HG02642 (cell line): ENCODE results near the gene MYO5B.
"Not testable (repeated sequence)": the region's sequence is repeated elsewhere in the genome, so short reads cannot be mapped to it uniquely, and the experiment has no call there.

Experiments
- ATAC-seq: cut with Tn5 transposase; IDR thresholded peaks from one replicate; pipeline ENCODE4 v1.9.1; 2021; ENCODE audit warnings: mild to moderate bottlenecking; ENCODE audit not compliant: unreplicated experiment, poor library complexity

MYO5B gene

DNA sequence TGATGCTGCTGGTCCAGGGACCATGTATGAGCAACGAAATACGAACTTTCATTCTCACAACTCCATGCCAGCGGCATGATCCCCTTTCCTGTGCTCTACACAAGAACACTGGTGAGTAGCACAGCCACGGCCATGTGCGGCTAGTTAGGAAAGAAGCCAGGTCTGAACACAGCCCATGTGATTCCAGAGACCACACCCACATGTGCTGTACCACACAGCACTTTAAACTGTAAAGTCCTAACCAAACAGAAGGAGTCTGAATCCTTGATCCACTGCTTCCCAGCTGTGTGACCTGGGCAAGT lies 348.6 kb downstream of the MYO5B start:
- no peak for ATAC-seq

DNA sequence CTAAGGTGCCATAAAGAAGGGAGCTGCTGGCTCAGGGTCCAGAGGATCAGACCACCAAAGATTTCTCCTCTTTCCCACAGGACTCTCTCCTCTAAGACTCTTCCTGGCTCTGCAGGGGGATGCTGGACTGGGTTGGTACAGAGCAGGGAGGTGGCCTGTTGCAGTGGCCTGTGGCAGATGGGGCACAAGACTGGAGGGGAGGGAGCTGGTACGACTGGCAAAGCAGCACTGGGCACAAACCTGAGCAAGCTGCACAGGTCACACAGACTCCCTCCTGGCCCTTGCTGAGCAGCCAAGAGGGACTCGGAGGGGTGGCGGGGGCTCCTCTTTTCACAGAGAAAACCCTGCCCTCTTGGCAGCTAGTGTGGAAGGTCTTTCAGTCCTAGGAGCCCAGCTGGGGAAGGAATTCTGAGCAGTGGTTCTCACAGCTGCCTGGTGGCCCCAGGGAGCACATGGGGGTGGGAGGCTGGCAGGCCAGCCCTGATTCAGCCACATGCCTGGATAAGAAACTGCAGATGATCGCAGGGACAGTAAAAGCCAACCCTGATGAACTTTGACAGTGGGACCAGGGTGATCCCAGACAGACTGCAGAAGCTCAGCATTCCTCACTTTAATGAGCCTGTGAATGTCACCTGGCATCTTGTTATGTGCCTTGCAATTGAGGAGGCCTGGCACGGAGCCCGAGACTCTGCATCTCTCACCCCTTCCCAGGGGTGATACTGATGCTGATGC lies 349.2 kb downstream of the MYO5B start:
- ATAC-seq, result no peak

DNA sequence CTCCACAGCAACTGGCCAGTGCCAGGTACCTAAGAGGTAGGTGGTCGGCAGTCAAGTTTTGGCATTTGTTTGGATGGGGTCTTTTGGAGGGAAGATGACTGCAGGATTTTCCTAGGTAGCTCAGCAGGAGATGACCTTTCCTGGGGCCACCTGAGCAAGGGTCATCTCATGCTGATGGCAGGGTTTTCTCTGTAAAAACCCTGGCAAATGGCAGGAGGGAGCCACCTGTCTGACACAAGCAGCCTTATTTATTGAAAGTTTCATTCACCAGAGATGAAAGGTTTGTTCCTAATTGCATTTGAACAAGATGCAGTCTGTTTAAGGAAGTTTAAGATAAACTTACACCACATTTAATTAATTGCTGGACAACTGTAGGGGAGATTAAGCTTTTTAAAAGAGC lies 350.0 kb downstream of the MYO5B start:
- ATAC-seq, result no peak

DNA sequence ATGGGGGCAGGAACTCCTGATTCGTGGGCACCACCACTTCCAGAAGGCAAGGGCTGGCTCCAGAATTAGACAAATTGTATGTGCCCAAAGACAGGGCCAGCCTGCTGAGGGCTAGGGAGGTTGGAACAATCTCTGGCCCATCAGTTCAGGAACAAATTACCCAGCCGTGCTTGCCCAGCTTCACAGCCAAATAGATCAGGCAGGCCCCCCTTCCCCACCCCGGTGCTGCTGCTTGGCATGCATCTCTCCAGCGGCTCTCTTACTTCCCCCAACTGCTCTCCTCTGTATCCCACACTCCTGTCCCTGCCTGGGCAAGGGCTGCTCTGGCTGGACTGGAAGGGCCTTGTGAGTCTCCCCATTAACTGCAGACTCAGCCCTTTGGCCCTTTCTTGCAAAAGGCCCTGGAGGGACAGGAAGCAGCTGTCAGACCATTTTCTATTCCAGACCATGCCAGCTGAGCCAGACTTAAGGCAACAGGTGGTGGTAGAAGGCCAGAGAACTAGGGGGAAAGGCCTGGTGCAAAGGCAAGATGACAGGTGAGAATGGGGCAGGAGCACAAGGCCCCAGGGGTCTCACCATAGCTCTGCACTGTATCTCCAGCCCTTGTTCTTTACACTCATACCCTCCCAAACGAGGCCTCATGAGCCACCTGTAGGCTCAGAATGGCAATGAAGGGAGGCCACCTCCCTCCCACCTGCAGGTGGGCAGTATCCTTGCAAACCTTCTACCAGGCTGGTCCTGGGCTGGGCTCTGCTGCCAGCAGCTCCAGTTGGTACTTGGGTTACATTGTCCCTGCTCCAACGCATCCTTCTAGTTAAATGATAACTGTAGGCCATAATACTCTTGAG lies 350.9 kb downstream of the MYO5B start:
- ATAC-seq, result no peak

DNA sequence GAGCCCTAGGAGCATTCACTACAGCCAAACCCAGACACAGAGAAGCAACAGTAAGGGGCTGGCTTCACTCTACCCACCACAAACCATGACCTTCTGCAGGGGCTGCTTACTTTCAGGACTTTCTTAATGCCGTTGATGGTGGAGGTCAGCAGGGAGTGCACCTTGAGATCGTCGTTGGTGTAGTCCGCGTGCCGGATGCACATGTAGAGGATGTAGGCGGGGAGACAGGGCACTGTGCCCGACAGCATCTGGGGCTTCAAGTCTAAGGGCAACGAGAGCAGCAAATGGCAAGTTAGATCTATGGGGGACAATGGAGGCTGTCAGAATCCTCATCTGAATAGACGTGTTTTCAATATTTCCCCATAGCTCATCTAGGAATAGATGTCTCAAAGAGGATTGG lies 351.8 kb downstream of the MYO5B start:
- no peak for ATAC-seq

DNA sequence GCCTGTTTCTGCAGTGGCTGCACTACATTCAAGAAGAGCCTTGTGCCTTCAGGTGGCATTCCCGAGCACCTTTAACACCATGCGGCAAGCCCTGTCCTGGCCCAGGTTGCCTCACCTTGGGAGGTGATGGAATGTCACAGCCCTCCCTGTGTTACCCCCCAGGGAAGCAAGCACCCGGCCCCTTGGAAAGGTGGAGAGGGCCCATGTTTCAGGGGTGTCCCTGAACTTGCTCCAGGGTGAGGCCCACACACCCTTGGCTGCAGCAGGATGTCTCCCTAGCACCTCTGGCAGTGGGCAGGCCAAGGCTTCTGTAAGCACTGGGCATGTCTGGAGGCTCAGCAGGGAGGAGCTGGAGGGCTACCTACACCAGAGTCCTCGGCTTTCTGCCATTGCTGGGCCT lies 352.3 kb downstream of the MYO5B start:
- no peak for ATAC-seq

DNA sequence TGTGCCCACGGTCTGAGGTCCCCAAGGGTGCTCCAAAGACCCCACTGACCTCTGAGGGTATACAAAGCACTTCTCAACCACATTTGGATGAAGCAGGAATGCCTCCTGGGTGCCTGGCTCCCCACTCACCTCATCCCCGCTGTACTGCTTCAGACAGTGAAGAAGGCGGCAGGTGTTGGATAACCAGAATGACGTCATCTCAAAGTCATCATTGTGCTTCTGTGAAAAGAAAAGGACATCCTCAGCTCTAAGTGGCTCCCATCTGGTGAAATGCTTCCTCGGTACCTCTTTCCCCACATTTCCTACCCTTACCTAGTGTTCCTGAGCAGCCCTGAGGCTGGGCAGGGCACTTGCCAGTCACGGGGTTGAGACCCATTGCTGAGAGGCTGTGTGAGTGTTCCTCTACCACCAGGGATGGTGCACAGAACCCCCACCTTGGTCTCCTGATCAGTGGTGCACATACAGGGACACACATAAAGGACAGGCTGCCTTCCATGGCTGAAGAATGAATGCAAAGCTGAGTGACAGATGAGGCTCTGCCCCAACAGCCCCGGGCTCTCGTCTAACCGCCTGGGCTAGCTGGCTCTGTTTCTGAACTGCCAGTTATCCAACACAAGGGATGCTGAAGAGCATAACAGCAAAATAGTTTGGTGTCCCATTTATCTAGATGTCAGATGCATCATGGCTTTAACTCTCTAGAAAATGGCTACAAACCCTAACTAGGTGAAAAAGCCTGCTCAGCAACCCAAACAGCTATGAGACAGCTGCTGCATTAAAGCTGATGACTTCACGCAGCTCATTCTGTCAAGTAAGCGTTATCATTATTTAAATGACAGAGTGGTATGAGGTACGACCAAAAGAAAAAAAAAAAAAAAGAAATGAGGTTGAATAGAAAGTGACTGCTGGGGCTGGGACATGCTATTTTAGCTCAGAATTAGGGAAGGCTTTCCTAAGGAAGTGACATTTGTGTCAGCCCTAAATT lies 353.4 kb downstream of the MYO5B start:
- no peak for ATAC-seq

DNA sequence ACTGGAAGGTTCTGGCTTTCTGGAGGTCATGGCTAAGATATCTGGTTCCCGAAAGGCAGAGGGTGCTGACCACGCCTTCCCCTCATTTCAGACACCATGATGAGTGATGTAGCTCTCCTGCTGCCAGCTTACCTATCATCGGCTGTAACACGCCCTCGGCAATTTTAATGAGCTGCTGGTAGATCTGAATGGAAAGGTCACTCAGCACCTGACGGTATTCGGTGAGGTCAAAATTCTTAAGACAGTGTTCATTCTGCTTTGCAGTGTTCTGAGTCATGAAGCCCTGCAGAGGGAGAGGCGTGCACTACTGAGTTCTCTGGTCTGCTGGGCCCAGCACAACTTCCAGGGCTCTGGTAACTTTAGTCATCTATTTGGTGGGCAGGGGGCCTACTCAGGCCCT lies 355.9 kb downstream of the MYO5B start:
- no peak for ATAC-seq

DNA sequence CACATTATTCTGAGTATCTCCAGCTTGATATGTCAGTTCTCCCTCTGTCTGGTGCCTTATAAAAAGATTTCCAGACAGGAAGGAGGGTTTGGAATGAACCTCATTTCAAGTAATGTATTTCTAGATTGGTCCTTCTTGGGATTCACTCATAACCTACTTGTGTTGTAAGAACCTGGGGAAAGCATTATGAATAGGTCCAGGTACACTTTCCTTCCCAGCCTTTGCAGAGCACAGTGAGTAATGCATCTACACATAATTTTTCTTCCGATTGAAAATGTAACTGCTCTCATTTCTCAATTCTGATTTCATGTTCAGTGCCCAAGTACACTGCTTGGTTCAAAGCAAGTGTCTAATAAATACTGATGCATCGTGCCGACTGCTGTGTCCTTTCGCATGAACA lies 356.6 kb downstream of the MYO5B start:
- no peak for ATAC-seq

DNA sequence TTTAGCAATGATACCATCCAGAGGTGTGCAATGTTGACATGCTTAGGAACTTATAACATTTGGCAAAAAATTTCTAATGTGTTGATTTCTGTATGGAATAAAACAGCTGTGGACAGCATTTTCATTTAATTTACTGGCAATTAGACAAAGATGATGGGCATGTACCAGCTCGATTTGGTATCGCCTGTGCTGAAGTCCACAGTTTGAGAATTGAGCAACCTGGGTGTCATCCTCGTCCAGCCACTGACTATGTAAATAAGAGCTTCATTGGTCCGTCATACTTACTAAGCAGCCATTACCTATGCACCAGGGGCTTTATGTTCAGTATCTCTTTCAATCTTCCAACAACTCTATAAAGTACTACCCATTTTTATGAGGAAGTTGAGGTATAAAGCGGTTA lies 357.1 kb downstream of the MYO5B start:
- no peak for ATAC-seq

DNA sequence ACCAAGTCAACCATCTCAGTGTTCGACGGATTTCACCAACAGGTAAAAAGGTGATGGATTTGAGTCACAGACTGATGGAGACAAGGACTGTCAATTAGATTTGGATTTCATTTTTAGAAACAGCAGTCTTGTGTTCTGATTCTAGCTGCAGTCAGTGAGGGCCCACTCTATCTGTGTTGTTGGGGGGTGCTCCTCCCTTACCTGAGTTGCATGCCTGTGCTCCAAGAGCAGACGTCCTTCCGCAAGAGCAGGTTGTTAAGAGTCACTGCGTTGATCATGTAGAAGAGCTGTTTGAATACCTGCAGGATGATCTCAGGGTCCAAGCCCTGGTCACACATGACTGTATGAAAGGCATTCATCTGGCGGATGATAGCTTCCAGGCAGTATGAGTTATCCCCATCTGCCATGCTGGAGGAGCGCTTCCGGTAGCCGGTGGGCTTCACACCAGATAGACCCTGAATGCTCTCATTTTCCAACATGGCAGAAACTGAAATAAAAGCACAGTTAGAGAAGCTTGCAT lies 357.6 kb downstream of the MYO5B start:
- not testable (repeated sequence) for ATAC-seq

DNA sequence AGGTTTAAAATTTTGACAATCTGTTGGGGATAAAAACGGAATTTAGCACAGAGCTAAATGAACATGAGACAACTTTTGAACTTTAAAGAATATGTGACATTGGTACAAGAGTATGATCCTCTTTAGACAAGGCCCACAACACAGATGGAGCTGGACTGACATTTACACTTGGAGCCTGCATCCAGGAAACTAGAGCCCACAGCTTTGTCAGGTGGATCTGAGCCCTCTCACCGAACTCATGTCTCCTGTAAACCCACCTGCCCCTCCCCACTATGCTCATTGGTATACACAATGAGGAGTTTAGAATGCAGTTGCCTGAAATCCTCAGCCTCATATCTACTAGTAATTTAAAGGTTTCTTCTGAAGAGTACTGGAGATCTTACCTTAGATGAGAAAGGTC lies 359.5 kb downstream of the MYO5B start:
- ATAC-seq, result no peak

DNA sequence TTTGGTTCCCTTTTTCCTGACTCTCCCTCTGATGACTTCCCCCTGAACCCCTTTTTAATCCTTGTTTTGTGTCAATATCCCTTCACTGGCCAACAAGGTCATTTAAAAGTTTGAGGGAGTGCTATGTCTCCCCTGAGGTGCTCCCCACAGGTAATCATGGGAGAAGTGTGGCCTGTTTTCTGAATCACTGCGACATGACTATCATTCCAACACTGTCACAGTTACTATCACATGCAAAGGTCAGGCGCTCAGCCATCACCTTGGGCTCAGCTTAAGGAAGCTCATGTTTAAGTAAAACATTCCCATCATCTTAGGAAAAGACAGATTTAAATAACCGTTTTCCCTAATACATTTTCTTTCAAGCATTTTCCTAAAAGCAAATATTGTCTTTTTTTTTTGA lies 360.7 kb downstream of the MYO5B start:
- no peak for ATAC-seq

DNA sequence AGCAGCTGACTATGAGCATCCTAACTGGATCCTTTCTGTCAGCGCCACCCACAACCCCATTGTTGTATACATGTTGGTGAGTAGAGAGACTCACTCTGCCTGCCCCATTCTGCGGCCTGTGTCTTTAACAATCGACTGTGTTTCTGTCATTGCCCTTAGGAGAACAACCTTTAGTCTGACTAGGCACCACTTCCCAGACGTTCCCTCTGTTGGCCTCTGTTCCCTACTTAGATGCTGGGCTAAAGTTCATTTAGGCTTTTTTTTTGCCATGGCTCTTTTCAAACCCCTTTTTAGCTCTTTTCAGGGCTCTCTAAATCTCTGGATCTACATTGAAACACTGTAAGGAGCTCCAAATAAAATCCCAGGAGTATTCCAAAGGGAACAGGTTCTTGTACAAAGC lies 361.1 kb downstream of the MYO5B start:
- ATAC-seq, result no peak

DNA sequence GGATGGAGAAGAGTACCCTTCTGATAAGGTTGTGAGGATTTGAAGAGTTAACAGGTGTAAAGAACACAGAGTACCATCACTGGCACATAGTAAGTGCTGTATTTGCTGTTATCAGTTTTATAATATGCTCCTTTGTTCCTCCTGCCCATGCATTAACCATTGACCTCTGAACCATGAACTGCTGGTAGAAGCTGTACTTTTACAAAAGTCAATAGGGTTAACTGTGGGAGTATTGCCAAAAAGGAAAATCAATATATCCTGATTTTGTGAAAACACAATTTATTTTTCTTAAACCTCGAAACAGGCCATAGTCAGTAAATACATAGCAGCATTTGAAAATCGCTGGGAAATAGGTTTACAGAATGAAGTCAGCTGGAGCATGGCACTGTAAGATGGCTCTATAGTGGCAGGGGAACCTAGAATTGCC lies 362.7 kb downstream of the MYO5B start:
- no peak for ATAC-seq

DNA sequence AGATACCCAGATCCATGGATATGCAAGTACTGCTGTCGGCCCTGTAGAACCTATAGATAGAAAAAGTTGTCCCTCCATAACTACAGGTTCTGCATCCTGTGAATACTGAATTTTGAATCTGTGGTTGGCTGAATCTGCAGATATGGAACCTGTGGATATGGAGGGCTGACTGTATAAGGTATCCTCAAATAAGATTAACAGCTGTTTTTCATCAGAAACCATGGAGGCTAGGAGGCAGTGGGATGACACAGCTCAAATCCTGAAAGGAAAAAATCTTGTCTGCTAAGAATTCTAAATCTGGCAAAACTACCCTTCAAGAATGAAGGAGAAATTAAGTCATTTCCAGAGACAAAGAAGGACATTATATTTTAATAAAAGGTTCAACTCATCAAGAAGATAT lies 367.0 kb downstream of the MYO5B start:
- no peak for ATAC-seq

DNA sequence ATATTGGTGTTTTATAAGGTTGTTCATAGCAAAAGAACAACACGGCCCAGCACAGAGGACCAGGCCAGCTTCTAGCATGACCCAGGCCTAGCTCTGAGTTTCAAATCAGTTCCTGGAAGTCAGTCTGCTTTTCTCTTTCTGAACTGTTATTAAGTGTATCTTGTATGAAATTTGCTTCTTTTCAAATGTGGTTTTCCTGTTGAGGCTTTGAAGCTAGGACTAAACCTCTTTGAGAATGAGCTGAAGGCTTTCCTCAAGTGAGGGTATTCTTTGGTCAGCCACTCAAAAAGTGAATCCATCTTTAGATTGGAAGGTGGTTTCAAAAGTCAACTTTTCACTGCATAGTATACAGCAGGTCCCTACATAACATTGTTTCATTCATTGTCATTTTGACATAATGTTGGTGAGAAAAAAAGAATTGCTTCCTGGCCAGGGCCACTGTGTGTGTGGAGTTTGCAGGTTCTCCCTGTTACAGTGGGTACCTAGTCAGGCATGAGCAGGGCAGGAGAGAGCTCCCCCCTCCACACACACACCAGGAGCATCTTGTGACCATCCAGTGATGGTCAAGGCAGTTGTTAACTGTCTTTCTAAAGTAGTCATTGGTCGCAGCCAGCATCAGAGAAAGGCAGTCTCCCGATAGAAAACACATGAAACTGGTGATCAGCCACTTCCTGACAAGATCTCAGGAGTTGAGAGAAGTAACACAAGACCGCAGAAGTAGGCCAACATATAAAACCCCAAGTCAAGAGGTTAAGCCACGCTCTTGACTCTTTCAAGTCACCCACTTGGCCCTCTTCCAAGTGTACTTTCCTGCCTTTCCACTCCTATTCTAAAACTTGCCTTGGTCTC lies 374.9 kb downstream of the MYO5B start:
- ATAC-seq, result peak; percentile 50

DNA sequence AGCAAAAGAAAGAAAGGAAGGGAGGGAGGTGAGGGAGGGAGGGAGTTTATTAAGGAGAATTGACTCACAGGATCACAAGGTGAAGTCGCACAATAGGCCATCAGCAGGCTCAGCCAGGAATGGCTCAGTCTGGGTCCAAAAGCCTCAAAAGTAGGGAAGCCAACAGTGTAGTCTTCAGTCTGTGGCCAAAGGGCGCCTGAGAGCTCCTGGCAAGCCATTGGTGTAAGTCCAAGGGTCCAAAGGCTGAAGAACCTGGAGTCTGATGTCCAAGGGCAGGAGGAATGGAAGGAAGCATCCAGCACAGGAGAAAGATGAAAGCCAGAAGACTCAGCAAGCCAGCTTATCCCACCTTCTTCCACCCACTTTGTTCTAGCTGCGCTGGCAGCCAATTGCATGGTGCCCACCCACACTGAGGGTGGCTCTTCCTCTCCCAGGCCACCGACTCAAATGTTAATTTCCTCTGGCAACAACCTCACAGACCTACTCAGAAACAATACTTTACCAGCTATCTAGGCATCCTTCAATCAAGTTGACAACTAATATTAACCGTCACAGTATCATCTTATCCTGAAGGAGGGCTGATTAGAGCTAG lies 375.8 kb downstream of the MYO5B start:
- no peak for ATAC-seq

DNA sequence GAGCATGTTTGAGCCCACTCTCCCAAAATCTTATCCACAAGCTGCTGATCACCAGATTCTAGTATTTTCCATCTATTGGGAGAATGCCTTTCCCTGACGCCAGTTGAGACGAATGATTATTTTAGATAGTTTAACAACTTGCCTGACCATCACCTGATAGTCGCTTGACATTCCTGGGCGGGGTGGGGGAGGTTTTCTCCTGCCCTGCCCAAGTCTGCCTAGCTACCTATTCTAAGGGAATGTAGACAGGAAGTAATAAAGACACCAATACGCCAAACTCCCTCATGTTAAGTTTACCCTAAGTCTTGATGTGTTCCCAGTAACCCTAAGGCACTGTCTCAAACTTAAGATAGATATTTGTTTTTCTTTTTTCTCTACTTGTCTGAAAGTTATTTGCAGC lies 377.0 kb downstream of the MYO5B start:
- ATAC-seq, result no peak
